HCT116 (cell line): ENCODE measurements around the gene TMEM61. TPM values are rescaled to one million over a fixed set of nuclear protein-coding genes. Genes with fewer than 3 reads are reported as not detected.

Source experiments
- ATAC-seq: fragments of 200-7000 bp; cut with Tn5 transposase; 2 replicates; pipeline ENCODE4 v1.9.1; 2020; ENCODE audit warnings: mild to moderate bottlenecking, moderate library complexity
- BruUV-seq: library from RNA; stranded (reverse); fragments of 400-500 nt; replicated peaks from 2 replicates; lab custom pipeline; 2021; lab: Mats Ljungman, UMichigan
- CTCF ChIA-PET: fragments of 300-600 bp; sonication (Branson Sonifier 250); formaldehyde crosslinking; loops from one replicate; lab custom pipeline; 2021; ENCODE audit warnings: antibody characterized with exemption; lab: Charles Lee
- POLR2A ChIA-PET: fragments of 300-600, 350-600 bp; sonication (Branson Sonifier 250); formaldehyde crosslinking; loops from one replicate; lab custom pipeline; 2021; ENCODE audit warnings: antibody characterized with exemption; lab: Charles Lee
- RAD21 ChIA-PET, 2 experiments: fragments of 300-600 bp; sonication (Branson Sonifier 250); formaldehyde crosslinking; loops; one replicate each; lab custom pipeline; 2023; ENCODE audit warnings: low total read pairs in 2 of 2; ENCODE audit not compliant: uncharacterized antibody in 2 of 2, unreplicated experiment in 2 of 2, low non-redundant PET in 1 of 2; lab: Charles Lee
- DNase-seq: peaks from one replicate; pipeline ENCODE4 v3.0.0-alpha.2; 2010; ENCODE audit warnings: low read depth, low spot score
- H2AFZ ChIP-seq: fragments of 200-600 bp; shearing (Covaris generic), sonication (generic); 2 replicates; pipeline ENCODE4 v1.6.1; 2017; ENCODE audit warnings: low read depth, mixed run types, mixed read lengths, antibody characterized with exemption, low read length; ENCODE audit not compliant: poor library complexity, severe bottlenecking
- H3K27ac ChIP-seq: 2 replicates; pipeline ENCODE4 v1.5.1; 2012; ENCODE audit warnings: low read depth, low read length
- H3K27me3 ChIP-seq: fragments of 200-600 bp; sonication (generic); 2 replicates; pipeline ENCODE4 v1.6.1; 2016; ENCODE audit warnings: mixed run types, low read length, mixed read lengths; ENCODE audit not compliant: insufficient read depth
- H3K36me3 ChIP-seq, 2 experiments: fragments of 200-500 bp in 1 of 2; fragments of 200-600 bp in 1 of 2; sonication (Bioruptor generic) in 1 of 2; sonication (generic) in 1 of 2; 2 replicates each; pipeline versions ENCODE4 v1.5.1 to v1.6.1; 2014 to 2016; ENCODE audit warnings: low read length in 2 of 2, inconsistent platforms in 1 of 2, mixed read lengths in 1 of 2, mixed run types in 1 of 2; ENCODE audit not compliant: insufficient read depth in 2 of 2, control insufficient read depth in 1 of 2
- H3K4me1 ChIP-seq, 2 experiments: fragments of 200-600 bp in 1 of 2; sonication (generic) in 1 of 2; 2 replicates each; pipeline versions ENCODE4 v1.5.1 to v1.6.1; 2012 to 2017; ENCODE audit warnings: low read length in 2 of 2, inconsistent platforms in 1 of 2, mild to moderate bottlenecking in 1 of 2, mixed read lengths in 1 of 2, mixed run types in 1 of 2, moderate library complexity in 1 of 2; ENCODE audit not compliant: insufficient read depth in 2 of 2, control insufficient read depth in 1 of 2
- H3K4me2 ChIP-seq: fragments of 200-600 bp; sonication (generic); 2 replicates; pipeline ENCODE4 v1.6.1; 2017; ENCODE audit warnings: mixed run types, low read length, mixed read lengths
- H3K4me3 ChIP-seq, 2 experiments: fragments of 200-600 bp in 1 of 2; sonication (generic) in 1 of 2; replicated peaks in 1 of 2; 2 replicates each; pipeline ENCODE4 v1.5.1; 2011 to 2016; ENCODE audit warnings: low read length in 2 of 2, control low read depth in 1 of 2, low read depth in 1 of 2, mild to moderate bottlenecking in 1 of 2, mixed read lengths in 1 of 2, mixed run types in 1 of 2
- H3K79me2 ChIP-seq: fragments of 200-600 bp; sonication (generic); 2 replicates; pipeline ENCODE4 v1.6.1; 2017; ENCODE audit warnings: mild to moderate bottlenecking, mixed run types, low read length, moderate library complexity, mixed read lengths; ENCODE audit not compliant: insufficient read depth
- H3K9ac ChIP-seq: fragments of 200-600 bp; sonication (generic); 2 replicates; pipeline ENCODE4 v1.6.1; 2016; ENCODE audit warnings: low read length, mixed read lengths
- H3K9me2 ChIP-seq: fragments of 200-600 bp; sonication (generic), shearing (Covaris generic); 2 replicates; pipeline ENCODE4 v1.6.1; 2017; ENCODE audit warnings: mixed run types, mild to moderate bottlenecking, moderate library complexity; ENCODE audit not compliant: insufficient read depth
- H3K9me3 ChIP-seq, 2 experiments: fragments of 200-500 bp in 1 of 2; fragments of 200-600 bp in 1 of 2; sonication (Bioruptor generic) in 1 of 2; sonication (generic) in 1 of 2; 2 replicates each; pipeline ENCODE4 v1.6.1; 2014 to 2017; ENCODE audit warnings: low read length in 2 of 2, mixed read lengths in 2 of 2, inconsistent platforms in 1 of 2, low read depth in 1 of 2, mild to moderate bottlenecking in 1 of 2, mixed run types in 1 of 2, moderate library complexity in 1 of 2; ENCODE audit not compliant: control insufficient read depth in 1 of 2, insufficient read depth in 1 of 2
- H4K20me1 ChIP-seq: fragments of 200-600 bp; sonication (generic), shearing (Covaris generic); 2 replicates; pipeline ENCODE4 v1.6.1; 2017; ENCODE audit warnings: mixed run types, mild to moderate bottlenecking, moderate library complexity; ENCODE audit not compliant: insufficient read depth
- CBX3 ChIP-seq: IDR thresholded peaks from 2 replicates; pipeline ENCODE4 v1.6.1; 2012; ENCODE audit warnings: low read depth
- CEBPB ChIP-seq: IDR thresholded peaks from 2 replicates; pipeline ENCODE4 v1.6.1; 2012; ENCODE audit warnings: low read depth
- EGR1 ChIP-seq: IDR thresholded peaks from 2 replicates; pipeline ENCODE4 v1.6.1; 2012; ENCODE audit warnings: low read depth
- ELF1 ChIP-seq: IDR thresholded peaks from 2 replicates; pipeline ENCODE4 v1.6.1; 2012; ENCODE audit warnings: low read depth, borderline replicate concordance
- EZH2 ChIP-seq: fragments of 200-600 bp; sonication (generic); IDR thresholded peaks from 2 replicates; pipeline ENCODE4 v1.6.1; 2017; ENCODE audit warnings: antibody characterized with exemption, mixed run types
- EZH2phosphoT487 ChIP-seq: fragments of 200-600 bp; IDR thresholded peaks from 2 replicates; pipeline ENCODE4 v1.6.1; 2018; ENCODE audit warnings: antibody characterized with exemption, borderline replicate concordance
- FOSL1 ChIP-seq: IDR thresholded peaks from 2 replicates; pipeline ENCODE4 v1.6.1; 2012; ENCODE audit warnings: low read depth
- JUND ChIP-seq: IDR thresholded peaks from 2 replicates; pipeline ENCODE4 v1.6.1; 2012
- POLR2AphosphoS5 ChIP-seq: IDR thresholded peaks from 2 replicates; pipeline ENCODE4 v1.6.1; 2011; ENCODE audit warnings: mild to moderate bottlenecking, low read depth, low read length, moderate library complexity
- RAD21 ChIP-seq: IDR thresholded peaks from 2 replicates; pipeline ENCODE4 v1.6.1; 2012; ENCODE audit warnings: low read depth, mild to moderate bottlenecking
- SP1 ChIP-seq: IDR thresholded peaks from 2 replicates; pipeline ENCODE4 v1.6.1; 2012; ENCODE audit warnings: low read depth
- SRF ChIP-seq: IDR thresholded peaks from 2 replicates; pipeline ENCODE4 v1.6.1; 2012; ENCODE audit warnings: low read depth
- YY1 ChIP-seq: IDR thresholded peaks from 2 replicates; pipeline ENCODE4 v1.6.1; 2011; ENCODE audit warnings: low read length, low read depth, moderate library complexity, mild to moderate bottlenecking; ENCODE audit not compliant: insufficient replicate concordance; ENCODE audit errors: extremely low read depth
- ZFX ChIP-seq: fragments of 450-650 bp; IDR thresholded peaks from 2 replicates; pipeline ENCODE4 v1.6.1; 2017
- intact Hi-C: fragments of 100-400 bp; cut with micrococcal nuclease; formaldehyde crosslinking; loops from 2 replicates; pipeline ENCODE4 v1.10.0; 2022
- total RNA-seq: library from RNA; stranded (reverse); gene quantifications from one replicate; pipeline ENCODE4 v1.2.1, GENCODE V29; 2021; ENCODE audit not compliant: unreplicated experiment
- TF ChIP-seq, protein P1 (sequence below): IDR thresholded peaks from 2 replicates; pipeline ENCODE4 v1.6.1; 2012; ENCODE audit warnings: low read depth
- TF ChIP-seq, protein P2 (sequence below): IDR thresholded peaks from 2 replicates; pipeline ENCODE4 v1.6.1; 2012
- TF ChIP-seq, protein P3 (sequence below): IDR thresholded peaks from 2 replicates; pipeline ENCODE4 v1.6.1; 2012

The TMEM61 gene
- total RNA-seq, 1 experiment from 2014 or later, result 4.4 TPM

DNA sequence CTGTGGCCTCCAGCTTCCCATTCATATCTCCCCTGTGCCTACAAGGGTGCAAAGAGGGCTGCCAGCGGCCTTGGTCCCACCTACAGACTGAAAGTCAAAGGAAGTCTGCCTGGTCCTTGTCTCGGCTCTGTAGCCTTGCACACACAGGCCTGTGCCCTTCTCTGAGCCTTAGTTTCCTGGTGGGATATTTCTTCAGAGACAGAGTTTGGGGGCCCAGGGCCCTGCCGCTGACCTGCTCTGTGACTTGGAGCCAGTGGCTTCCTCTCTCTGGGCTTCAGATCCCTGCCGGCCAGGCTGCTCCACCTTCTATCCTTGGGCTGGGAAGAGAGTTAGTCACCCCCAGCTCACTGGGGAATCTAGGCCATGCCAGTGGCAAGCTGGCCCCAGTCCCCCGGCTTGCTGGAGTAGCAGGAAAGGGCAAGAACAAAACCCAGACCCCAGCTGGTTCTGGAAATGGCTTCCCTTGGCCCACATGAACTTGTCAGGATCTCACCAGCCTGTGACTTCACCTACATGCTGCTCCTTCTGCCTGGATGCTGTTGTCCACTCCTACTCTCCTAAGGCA lies 1.0 kb upstream of the TMEM61 start:
- Histone ChIP-seq H4K20me1 (no peaks in the 10 kb centered on the region), H3K27ac (no peak overlapping the region), H3K79me2 (no peaks in the 10 kb centered on the region), H2AFZ (no peak overlapping the region), H3K9me3 (no peaks in the 10 kb centered on the region), H3K27me3 (no peaks in the 10 kb centered on the region), H3K36me3 (no peaks in the 10 kb centered on the region), H3K4me3 (no peak overlapping the region), H3K9ac (no peak overlapping the region), H3K4me1 (peaks cover 0 to 30% of the 10 kb centered on the region in 2 experiments; a peak in 2 of 4 replicates), H3K9me2 (no peaks in the 10 kb centered on the region), H3K4me2 (no peak overlapping the region)
- ChIA-PET POLR2A (no interaction called here), CTCF (no interaction called here), RAD21 (no interaction called here)
- no peak for DNase-seq
- TF ChIP-seq EZH2phosphoT487 (no peak), SRF (no peak), CEBPB (no peak), EGR1 (no peak)
- intact Hi-C loops, result no loop called here
- BruUV-seq, result no TSS peak
- ATAC-seq, result no peak

DNA sequence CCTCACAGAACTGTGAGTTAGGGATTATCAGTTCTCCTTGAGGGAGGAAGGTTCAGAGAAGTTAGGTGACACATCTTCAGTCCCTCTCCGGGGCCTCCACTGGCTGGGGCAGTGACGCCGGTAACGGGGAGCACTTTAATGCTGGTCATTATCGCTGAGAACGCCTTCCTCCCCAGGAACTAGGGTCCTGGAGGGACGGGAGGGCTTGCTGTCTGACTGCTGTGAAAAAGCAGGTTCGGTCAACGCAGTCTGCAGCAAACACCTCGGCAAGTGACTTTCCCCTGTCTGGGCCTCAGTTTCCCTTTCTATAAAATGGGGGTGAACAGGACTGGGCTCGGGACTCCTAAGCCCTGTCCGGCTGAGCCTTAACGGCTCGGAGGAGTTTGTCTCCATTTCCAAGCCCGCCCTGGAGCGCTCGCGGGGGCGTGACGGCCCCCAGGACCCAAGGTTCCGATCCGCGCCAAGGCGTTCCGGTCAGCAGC lies 341 bp upstream of the TMEM61 start:
- H4K20me1 ChIP-seq, result no peaks in the 10 kb centered on the region
- POLR2A ChIA-PET, result interaction anchor here (0.8 to 0.9 kb wide), 2 partner anchors 9 to 29 kb away, joined by 3 to 4 read pairs; no protein-coding TSS in a partner anchor
- CTCF ChIA-PET, result interaction anchor here (0.9 kb wide), 1 partner anchor 132 kb away, joined by 3 read pairs; no protein-coding TSS in a partner anchor
- no peaks in the 10 kb centered on the region for H3K9me2 ChIP-seq
- no peak overlapping the region for H2AFZ ChIP-seq
- intact Hi-C loops, result no loop called here
- peaks cover 0 to 30% of the 10 kb centered on the region in 2 experiments; a peak in 2 of 4 replicates for H3K4me1 ChIP-seq
- H3K9me3 ChIP-seq, result no peaks in the 10 kb centered on the region
- DNase-seq (no peak), ATAC-seq (no peak)
- RAD21 ChIA-PET, result no interaction called here
- H3K4me3 ChIP-seq, result peak overlapping the region; percentile 48 to 62
- H3K4me2 ChIP-seq, result peak overlapping the region; percentile 88
- H3K27me3 ChIP-seq, result no peaks in the 10 kb centered on the region
- no peaks in the 10 kb centered on the region for H3K79me2 ChIP-seq
- H3K27ac ChIP-seq, result peak overlapping the region; percentile 41; the same call in 1 of the 2 replicates
- no TSS peak for BruUV-seq
- H3K36me3 ChIP-seq, result no peaks in the 10 kb centered on the region
- H3K9ac ChIP-seq, result peak overlapping the region; percentile 55
- TF ChIP-seq SP1 (no peak), ELF1 (no peak), EZH2 (no peak), POLR2AphosphoS5 (no peak), SRF (no peak), RAD21 (no peak), CBX3 (no peak), FOSL1 (no peak), YY1 (no peak), EGR1 (no peak), JUND (no peak), ZFX (no peak)
- TF ChIP-seq, protein P1, sequence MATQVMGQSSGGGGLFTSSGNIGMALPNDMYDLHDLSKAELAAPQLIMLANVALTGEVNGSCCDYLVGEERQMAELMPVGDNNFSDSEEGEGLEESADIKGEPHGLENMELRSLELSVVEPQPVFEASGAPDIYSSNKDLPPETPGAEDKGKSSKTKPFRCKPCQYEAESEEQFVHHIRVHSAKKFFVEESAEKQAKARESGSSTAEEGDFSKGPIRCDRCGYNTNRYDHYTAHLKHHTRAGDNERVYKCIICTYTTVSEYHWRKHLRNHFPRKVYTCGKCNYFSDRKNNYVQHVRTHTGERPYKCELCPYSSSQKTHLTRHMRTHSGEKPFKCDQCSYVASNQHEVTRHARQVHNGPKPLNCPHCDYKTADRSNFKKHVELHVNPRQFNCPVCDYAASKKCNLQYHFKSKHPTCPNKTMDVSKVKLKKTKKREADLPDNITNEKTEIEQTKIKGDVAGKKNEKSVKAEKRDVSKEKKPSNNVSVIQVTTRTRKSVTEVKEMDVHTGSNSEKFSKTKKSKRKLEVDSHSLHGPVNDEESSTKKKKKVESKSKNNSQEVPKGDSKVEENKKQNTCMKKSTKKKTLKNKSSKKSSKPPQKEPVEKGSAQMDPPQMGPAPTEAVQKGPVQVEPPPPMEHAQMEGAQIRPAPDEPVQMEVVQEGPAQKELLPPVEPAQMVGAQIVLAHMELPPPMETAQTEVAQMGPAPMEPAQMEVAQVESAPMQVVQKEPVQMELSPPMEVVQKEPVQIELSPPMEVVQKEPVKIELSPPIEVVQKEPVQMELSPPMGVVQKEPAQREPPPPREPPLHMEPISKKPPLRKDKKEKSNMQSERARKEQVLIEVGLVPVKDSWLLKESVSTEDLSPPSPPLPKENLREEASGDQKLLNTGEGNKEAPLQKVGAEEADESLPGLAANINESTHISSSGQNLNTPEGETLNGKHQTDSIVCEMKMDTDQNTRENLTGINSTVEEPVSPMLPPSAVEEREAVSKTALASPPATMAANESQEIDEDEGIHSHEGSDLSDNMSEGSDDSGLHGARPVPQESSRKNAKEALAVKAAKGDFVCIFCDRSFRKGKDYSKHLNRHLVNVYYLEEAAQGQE, result no peak
- TF ChIP-seq, protein P2, sequence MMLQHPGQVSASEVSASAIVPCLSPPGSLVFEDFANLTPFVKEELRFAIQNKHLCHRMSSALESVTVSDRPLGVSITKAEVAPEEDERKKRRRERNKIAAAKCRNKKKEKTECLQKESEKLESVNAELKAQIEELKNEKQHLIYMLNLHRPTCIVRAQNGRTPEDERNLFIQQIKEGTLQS, result no peak
- TF ChIP-seq, protein P3, sequence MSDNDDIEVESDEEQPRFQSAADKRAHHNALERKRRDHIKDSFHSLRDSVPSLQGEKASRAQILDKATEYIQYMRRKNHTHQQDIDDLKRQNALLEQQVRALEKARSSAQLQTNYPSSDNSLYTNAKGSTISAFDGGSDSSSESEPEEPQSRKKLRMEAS, result no peak; the same call in 1 of the 2 replicates
